ENCODE data around the gene EAF2. TPM values are rescaled to one million over a fixed set of nuclear protein-coding genes. Genes with fewer than 3 reads are reported as not detected.

Gene EAF2
- total RNA-seq, 1 experiment from 2014 or later: 2.7 TPM

- Mint-ChIP-seq H3K9me3 (ENCODE audit: unreplicated experiment) (no peaks in the 10 kb centered on the region), H3K4me3 (ENCODE audit: unreplicated experiment) (no peak overlapping the region), H3K27ac (ENCODE audit: low read depth, unreplicated experiment) (no peak overlapping the region), H3K27me3 (ENCODE audit: insufficient read depth, unreplicated experiment) (no peaks in the 10 kb centered on the region), H3K36me3 (ENCODE audit: insufficient read depth, unreplicated experiment) (peaks cover 42% of the 10 kb centered on the region), H3K4me1 (ENCODE audit: insufficient read depth, unreplicated experiment) (peaks cover 5% of the 10 kb centered on the region)
- no TSS peak for BruUV-seq (replicated peaks)
- no peak for DNase-seq (ENCODE audit: unreplicated experiment)
- TF ChIP-seq CTCF (IDR thresholded peaks at IDR 0.05; ENCODE audit: unreplicated experiment): no peak
- intact Hi-C loops (cut with micrococcal nuclease): no loop called here
- CTCF ChIA-PET: interaction anchor here (0.9 to 1.5 kb wide), 2 partner anchors 17 to 497 kb away, joined by 3 to 5 read pairs; no protein-coding TSS in a partner anchor
- POLR2A ChIA-PET: interaction anchor here (0.7 to 1.3 kb wide), 2 partner anchors 9 to 263 kb away, joined by 3 read pairs; no protein-coding TSS in a partner anchor
These were observed 25.8 kb upstream of the EAF2 start for GRCh38 chr3:121809249-121809648.

GRCh38 chr3:121817753-121818152 is 17.3 kb upstream of the EAF2 start:
- no peak for DNase-seq (ENCODE audit: unreplicated experiment)
- ChIA-PET POLR2A (interaction anchor here (1.0 to 1.1 kb wide), 2 partner anchors 8 to 11 kb away, joined by 3 to 5 read pairs; no protein-coding TSS in a partner anchor), CTCF (interaction anchor here (0.6 to 0.7 kb wide), 2 partner anchors 53 to 71 kb away, joined by 3 read pairs; no protein-coding TSS in a partner anchor)
- Mint-ChIP-seq H3K36me3 (ENCODE audit: insufficient read depth, unreplicated experiment) (peaks cover 54% of the 10 kb centered on the region), H3K27me3 (ENCODE audit: insufficient read depth, unreplicated experiment) (no peaks in the 10 kb centered on the region), H3K27ac (ENCODE audit: low read depth, unreplicated experiment) (no peak overlapping the region), H3K4me1 (ENCODE audit: insufficient read depth, unreplicated experiment) (peaks cover 6% of the 10 kb centered on the region), H3K9me3 (ENCODE audit: unreplicated experiment) (no peaks in the 10 kb centered on the region), H3K4me3 (ENCODE audit: unreplicated experiment) (no peak overlapping the region)
- intact Hi-C loops (cut with micrococcal nuclease): no loop called here
- no peak for TF ChIP-seq CTCF (IDR thresholded peaks at IDR 0.05; ENCODE audit: unreplicated experiment)
- BruUV-seq (replicated peaks): no TSS peak

GRCh38 chr3:121818578-121818977 is 16.4 kb upstream of the EAF2 start:
- no peak for DNase-seq (ENCODE audit: unreplicated experiment)
- BruUV-seq (replicated peaks): no TSS peak
- Mint-ChIP-seq H3K4me3 (ENCODE audit: unreplicated experiment) (no peak overlapping the region), H3K27me3 (ENCODE audit: insufficient read depth, unreplicated experiment) (no peaks in the 10 kb centered on the region), H3K4me1 (ENCODE audit: insufficient read depth, unreplicated experiment) (peaks cover 6% of the 10 kb centered on the region), H3K36me3 (ENCODE audit: insufficient read depth, unreplicated experiment) (peaks cover 63% of the 10 kb centered on the region), H3K9me3 (ENCODE audit: unreplicated experiment) (peaks cover 7% of the 10 kb centered on the region), H3K27ac (ENCODE audit: low read depth, unreplicated experiment) (no peak overlapping the region)
- CTCF ChIA-PET: interaction anchor here (0.6 to 0.7 kb wide), 3 partner anchors 53 to 499 kb away, joined by 3 read pairs; no protein-coding TSS in a partner anchor
- TF ChIP-seq CTCF (IDR thresholded peaks at IDR 0.05; ENCODE audit: unreplicated experiment): no peak
- POLR2A ChIA-PET: interaction anchor here (0.7 to 1.1 kb wide), 3 partner anchors 9 to 32 kb away, joined by 3 to 5 read pairs (median 3); no protein-coding TSS in a partner anchor
- intact Hi-C loops (cut with micrococcal nuclease): no loop called here

GRCh38 chr3:121819236-121819635 is 15.8 kb upstream of the EAF2 start:
- POLR2A ChIA-PET: interaction anchor here (0.7 kb wide), 1 partner anchor 33 kb away, joined by 3 read pairs; no protein-coding TSS in a partner anchor
- Mint-ChIP-seq H3K27me3 (ENCODE audit: insufficient read depth, unreplicated experiment) (no peaks in the 10 kb centered on the region), H3K4me3 (ENCODE audit: unreplicated experiment) (no peak overlapping the region), H3K36me3 (ENCODE audit: insufficient read depth, unreplicated experiment) (peaks cover 69% of the 10 kb centered on the region), H3K4me1 (ENCODE audit: insufficient read depth, unreplicated experiment) (peaks cover 6% of the 10 kb centered on the region), H3K27ac (ENCODE audit: low read depth, unreplicated experiment) (no peak overlapping the region), H3K9me3 (ENCODE audit: unreplicated experiment) (peaks cover 7% of the 10 kb centered on the region)
- intact Hi-C loops (cut with micrococcal nuclease): no loop called here
- DNase-seq (ENCODE audit: unreplicated experiment): no peak
- no peak for TF ChIP-seq CTCF (IDR thresholded peaks at IDR 0.05; ENCODE audit: unreplicated experiment)
- BruUV-seq (replicated peaks): no TSS peak
- CTCF ChIA-PET: interaction anchor here (0.6 kb wide), 1 partner anchor 498 kb away, joined by 3 read pairs; no protein-coding TSS in a partner anchor
